ENCODE measurements around the gene IRX4.
"Not testable (repeated sequence)": the region's sequence is repeated elsewhere in the genome, so short reads cannot be mapped to it uniquely, and the experiment has no call there.

The IRX4 gene

GRCh38 chr5:1856596-1857255 is 26.0 kb downstream of the IRX4 start:
- no peak for DNase-seq (ENCODE audit: low spot score)

- no peak for DNase-seq (ENCODE audit: low spot score)
Measured at GRCh38 chr5:1855596-1855995, 27.1 kb downstream of the IRX4 start.

- DNase-seq (ENCODE audit: low spot score): no peak
Measured at GRCh38 chr5:1855075-1855474, 27.6 kb downstream of the IRX4 start.

GRCh38 chr5:1853531-1853930 is 29.2 kb downstream of the IRX4 start:
- no peak for DNase-seq (ENCODE audit: low spot score)

- DNase-seq (ENCODE audit: low spot score): no peak
Measured at GRCh38 chr5:1852324-1852947, 30.3 kb downstream of the IRX4 start.

GRCh38 chr5:1851290-1851934 is 31.3 kb downstream of the IRX4 start:
- DNase-seq (ENCODE audit: low spot score): no peak

GRCh38 chr5:1850324-1851154 is 32.2 kb downstream of the IRX4 start:
- no peak for DNase-seq (ENCODE audit: low spot score)

- no peak for DNase-seq (ENCODE audit: low spot score)
Measured at GRCh38 chr5:1847611-1848010, 35.1 kb downstream of the IRX4 start.

GRCh38 chr5:1847056-1847455 is 35.7 kb downstream of the IRX4 start:
- DNase-seq (ENCODE audit: low spot score): no peak

GRCh38 chr5:1846583-1846982 is 36.1 kb downstream of the IRX4 start:
- DNase-seq (ENCODE audit: low spot score): no peak

GRCh38 chr5:1845696-1846095 is 37.0 kb downstream of the IRX4 start:
- no peak for DNase-seq (ENCODE audit: low spot score)

- DNase-seq (ENCODE audit: low spot score): no peak
Measured at GRCh38 chr5:1844708-1845436, 37.9 kb downstream of the IRX4 start.

GRCh38 chr5:1843761-1844160 is 39.0 kb downstream of the IRX4 start:
- DNase-seq (ENCODE audit: low spot score): not testable (repeated sequence)

- DNase-seq (ENCODE audit: low spot score): no peak
Measured at GRCh38 chr5:1842004-1842819, 40.5 kb downstream of the IRX4 start.

- DNase-seq (ENCODE audit: low spot score): no peak
Measured at GRCh38 chr5:1840741-1841521, 41.8 kb downstream of the IRX4 start.

- DNase-seq (ENCODE audit: low spot score): no peak
Measured at GRCh38 chr5:1840071-1840547, 42.6 kb downstream of the IRX4 start.

GRCh38 chr5:1838013-1838412 is 44.7 kb downstream of the IRX4 start:
- DNase-seq (ENCODE audit: low spot score): no peak

- DNase-seq (ENCODE audit: low spot score): no peak
Measured at GRCh38 chr5:1836891-1837880, 45.5 kb downstream of the IRX4 start.
